ENCODE measurements around the gene TSPAN9.

TSPAN9 gene

DNA sequence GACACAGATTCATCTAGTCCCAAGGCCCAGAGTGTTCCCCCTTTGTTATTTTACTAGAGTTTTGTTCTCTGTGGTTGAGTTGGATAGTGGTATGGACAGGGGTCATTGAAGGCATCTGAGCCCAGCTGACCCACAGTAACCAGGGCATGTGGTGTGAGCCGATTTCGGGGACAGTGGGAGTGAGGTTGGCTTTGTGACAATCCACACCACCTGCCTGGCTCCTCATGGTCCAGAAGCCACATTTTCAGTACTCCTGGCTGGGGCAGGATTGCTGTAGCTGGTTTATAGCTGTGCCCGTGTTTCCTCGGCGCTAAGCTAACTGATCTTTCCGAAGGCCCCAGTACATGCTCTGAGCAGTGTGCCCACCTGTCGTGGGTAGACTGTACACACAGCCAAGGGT is 116.0 kb downstream of the TSPAN9 start:
- TF ChIP-seq, protein P1, sequence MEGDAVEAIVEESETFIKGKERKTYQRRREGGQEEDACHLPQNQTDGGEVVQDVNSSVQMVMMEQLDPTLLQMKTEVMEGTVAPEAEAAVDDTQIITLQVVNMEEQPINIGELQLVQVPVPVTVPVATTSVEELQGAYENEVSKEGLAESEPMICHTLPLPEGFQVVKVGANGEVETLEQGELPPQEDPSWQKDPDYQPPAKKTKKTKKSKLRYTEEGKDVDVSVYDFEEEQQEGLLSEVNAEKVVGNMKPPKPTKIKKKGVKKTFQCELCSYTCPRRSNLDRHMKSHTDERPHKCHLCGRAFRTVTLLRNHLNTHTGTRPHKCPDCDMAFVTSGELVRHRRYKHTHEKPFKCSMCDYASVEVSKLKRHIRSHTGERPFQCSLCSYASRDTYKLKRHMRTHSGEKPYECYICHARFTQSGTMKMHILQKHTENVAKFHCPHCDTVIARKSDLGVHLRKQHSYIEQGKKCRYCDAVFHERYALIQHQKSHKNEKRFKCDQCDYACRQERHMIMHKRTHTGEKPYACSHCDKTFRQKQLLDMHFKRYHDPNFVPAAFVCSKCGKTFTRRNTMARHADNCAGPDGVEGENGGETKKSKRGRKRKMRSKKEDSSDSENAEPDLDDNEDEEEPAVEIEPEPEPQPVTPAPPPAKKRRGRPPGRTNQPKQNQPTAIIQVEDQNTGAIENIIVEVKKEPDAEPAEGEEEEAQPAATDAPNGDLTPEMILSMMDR (IDR thresholded peaks at IDR 0.05; ENCODE audit: control extremely low read depth, extremely low read depth, low read depth, missing control alignments): no peak
- CTCF ChIA-PET: interaction anchor here (0.9 to 4.6 kb wide), 3 partner anchors 9 to 54 kb away, joined by 3 to 27 read pairs (median 3); no protein-coding TSS in a partner anchor
- no peak for DNase-seq (ENCODE audit: extremely low spot score)
- POLR2A ChIA-PET: no interaction called here

DNA sequence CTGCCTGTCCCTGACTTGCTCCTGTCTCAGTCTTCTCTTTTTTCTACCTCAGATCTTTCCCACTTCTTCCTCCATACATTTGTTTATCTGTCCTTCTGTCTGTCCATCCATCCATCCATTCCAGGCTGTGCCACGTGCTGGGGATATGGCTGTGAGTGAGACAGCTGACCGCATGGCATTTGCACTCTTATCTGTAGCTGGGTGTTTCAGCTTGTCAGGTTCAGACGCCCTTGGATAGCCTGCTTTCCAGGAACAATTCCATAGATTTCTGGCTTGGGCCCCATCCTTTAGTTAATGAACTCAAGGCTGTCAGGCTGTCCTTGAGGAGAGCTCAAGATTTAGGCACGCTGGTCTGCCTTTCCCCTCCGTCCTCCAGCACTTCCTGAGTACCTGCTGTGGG is 116.6 kb downstream of the TSPAN9 start:
- TF ChIP-seq, protein P1 (IDR thresholded peaks at IDR 0.05; ENCODE audit: control extremely low read depth, extremely low read depth, low read depth, missing control alignments): no peak
- DNase-seq (ENCODE audit: extremely low spot score): no peak
- ChIA-PET POLR2A (no interaction called here), CTCF (interaction anchor here (1.2 to 4.6 kb wide), 2 partner anchors 9 to 11 kb away, joined by 3 to 27 read pairs; no protein-coding TSS in a partner anchor)

DNA sequence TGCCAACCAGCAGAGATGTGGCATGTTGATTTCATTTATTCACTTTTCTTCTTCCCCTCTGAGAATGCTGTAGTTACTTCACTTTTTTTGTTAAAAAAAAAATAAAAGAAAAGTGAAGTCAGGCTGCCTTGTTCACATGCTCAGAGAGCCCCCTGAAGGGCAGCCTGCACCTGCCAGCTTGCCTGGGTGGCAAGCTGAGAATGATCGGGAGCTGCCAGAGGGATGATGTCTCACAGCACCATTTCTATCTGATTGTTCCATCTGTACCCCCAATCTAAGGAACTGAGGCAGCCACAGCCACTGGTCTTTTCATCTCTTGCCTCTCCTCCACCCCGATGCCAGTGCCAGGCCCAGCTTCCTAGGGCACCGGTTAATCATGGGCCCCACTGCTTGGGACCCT is 118.2 kb downstream of the TSPAN9 start:
- no peak for DNase-seq (ENCODE audit: extremely low spot score)
- CTCF ChIA-PET: interaction anchor here (1.1 to 4.6 kb wide), 5 partner anchors 7 to 122 kb away, joined by 3 to 27 read pairs (median 4); no protein-coding TSS in a partner anchor
- TF ChIP-seq, protein P1 (IDR thresholded peaks at IDR 0.05; ENCODE audit: control extremely low read depth, extremely low read depth, low read depth, missing control alignments): no peak
- POLR2A ChIA-PET: interaction anchor here (0.5 kb wide), 1 partner anchor 499 kb away, joined by 3 read pairs; no protein-coding TSS in a partner anchor

DNA sequence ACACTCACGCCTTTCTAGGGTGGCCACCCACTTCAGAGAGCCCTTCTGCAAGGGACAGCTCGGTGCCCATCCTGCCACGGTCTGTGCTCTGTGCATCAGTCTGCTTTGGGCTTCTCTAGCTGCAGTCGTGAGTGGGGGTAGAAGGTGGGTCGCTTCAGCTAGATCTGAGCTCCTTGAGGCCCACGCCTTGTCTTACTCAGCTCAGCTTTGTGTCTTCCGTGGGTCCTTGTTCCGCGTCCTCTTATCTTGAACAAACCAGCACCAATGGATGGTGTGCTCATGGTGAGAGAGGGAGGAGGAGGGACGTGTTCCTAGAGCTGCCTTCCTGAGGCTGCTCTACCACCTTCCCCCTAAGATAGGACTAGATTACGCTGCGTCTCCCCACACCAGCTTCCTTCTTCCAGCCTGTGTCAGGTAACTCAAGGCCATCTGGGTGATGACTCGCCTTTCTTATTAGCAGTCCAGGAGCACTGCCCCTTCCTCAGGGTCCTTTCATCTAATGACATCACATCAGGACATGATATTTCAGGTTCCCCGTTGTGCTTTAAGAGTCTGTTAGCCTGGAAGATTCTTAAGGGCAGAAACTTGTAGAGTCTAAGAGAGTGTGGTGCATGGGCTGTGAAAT is 118.8 kb downstream of the TSPAN9 start:
- ChIA-PET CTCF (interaction anchor here (1.1 to 1.4 kb wide), 4 partner anchors 10 to 123 kb away, joined by 3 to 4 read pairs (median 4); no protein-coding TSS in a partner anchor), POLR2A (interaction anchor here (0.5 kb wide), 1 partner anchor 499 kb away, joined by 3 read pairs; no protein-coding TSS in a partner anchor)
- TF ChIP-seq, protein P1 (IDR thresholded peaks at IDR 0.05; ENCODE audit: control extremely low read depth, extremely low read depth, low read depth, missing control alignments): no peak
- no peak for DNase-seq (ENCODE audit: extremely low spot score)

DNA sequence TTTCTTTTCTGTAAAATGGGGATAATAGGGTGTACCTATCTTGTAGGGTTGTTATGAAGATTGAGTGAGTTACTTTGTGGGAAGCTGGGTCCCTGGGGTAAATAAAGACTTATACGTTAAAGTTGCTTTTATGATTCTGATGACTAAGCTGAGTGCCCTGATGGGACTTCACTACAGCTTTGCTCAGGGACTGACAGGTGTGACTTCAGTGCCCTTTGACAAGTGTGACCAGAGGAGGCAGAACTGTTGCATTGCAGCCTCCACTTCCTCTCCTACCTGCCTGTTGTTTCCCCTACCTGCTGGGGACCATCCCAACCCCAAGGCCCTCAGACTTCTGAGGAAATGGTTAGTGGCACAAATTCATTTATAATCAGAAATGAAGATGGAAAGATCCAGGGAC is 119.3 kb downstream of the TSPAN9 start:
- TF ChIP-seq, protein P1 (IDR thresholded peaks at IDR 0.05; ENCODE audit: control extremely low read depth, extremely low read depth, low read depth, missing control alignments): no peak
- POLR2A ChIA-PET: no interaction called here
- no peak for DNase-seq (ENCODE audit: extremely low spot score)
- CTCF ChIA-PET: interaction anchor here (0.9 to 1.4 kb wide), 4 partner anchors 17 to 123 kb away, joined by 3 to 4 read pairs (median 4); no protein-coding TSS in a partner anchor

DNA sequence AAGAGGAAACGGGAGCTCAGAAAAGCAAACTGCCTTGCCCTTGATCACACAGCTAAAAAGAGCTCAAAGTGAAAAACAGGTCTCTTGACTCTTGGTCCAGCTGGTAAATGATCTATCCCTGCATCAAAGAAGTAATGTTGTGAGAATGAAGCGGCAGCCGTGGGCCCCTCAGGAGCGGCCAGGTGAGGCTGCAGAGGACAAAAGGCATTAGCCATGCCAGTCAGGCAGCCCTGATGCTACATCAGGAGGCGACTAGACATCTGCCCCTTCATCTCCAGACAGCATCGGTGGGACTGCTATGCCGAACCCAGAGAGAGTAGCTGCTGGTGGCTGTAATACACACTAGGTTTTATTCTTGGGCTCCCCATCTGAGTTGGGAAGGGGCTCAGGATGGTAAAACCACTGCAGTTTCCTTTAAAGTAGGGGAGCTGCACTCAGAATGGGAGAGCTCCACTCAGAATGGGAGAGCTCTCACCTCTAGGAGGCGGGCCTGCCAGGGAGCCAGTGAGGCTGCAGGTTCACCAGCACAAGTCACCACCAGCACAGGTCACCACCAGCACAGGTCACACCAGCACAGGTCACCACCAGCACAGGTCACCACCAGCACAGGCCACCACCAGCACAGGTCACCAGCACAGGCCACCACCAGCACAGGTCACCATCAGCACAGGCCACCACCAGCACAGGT is 120.1 kb downstream of the TSPAN9 start:
- TF ChIP-seq, protein P1 (IDR thresholded peaks at IDR 0.05; ENCODE audit: control extremely low read depth, extremely low read depth, low read depth, missing control alignments): no peak
- ChIA-PET CTCF (interaction anchor here (0.9 to 1.2 kb wide), 5 partner anchors 12 to 78 kb away, joined by 3 to 5 read pairs (median 4); no protein-coding TSS in a partner anchor), POLR2A (no interaction called here)
- no peak for DNase-seq (ENCODE audit: extremely low spot score)
